Measurements from ENCODE around the gene LDLRAD4.
A peak's percentile ranks its signal among the peaks of the same experiment; 100 is the strongest.
"Not testable (repeated sequence)": the region's sequence is repeated elsewhere in the genome, so short reads cannot be mapped to it uniquely, and the experiment has no call there.

Gene LDLRAD4

DNA sequence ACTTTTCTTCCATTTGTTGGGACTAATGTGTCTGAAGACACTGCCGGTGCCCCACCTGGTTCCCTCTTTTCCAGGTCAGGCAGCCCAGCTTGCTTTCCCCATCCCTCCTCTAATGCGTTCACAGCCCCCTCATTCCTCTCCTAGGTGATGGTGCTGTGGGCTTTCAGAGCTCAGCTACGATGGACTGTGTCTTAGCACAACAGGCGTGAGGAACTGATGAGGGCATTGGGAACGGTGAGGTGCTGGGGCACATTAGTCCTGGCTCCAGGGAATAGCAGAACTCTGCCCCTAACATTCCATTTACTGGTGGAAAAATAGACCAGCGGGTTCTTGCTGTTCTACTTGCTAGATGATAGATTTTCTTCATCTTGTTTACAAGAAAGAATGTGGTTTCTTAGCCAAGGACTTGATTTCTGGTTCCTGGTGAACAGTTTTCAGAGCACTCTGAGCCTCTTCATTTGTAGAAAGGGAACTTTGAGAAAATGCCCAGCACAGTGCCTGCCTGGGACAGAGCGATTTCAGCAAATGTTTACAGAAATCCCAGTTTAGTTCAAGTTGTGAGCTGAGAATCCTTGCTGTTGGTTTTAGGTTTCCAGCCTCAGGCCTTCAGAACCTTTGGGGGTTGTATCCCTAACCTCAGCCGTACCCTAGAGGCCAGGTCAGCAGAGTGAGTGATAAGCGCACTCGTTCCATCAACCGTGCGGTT is 42.5 kb downstream of the LDLRAD4 start:
- Mint-ChIP-seq H3K4me3 (no peak overlapping the region), H3K27ac (peak overlapping the region; percentile 70), H3K36me3 (no peaks in the 10 kb centered on the region)

DNA sequence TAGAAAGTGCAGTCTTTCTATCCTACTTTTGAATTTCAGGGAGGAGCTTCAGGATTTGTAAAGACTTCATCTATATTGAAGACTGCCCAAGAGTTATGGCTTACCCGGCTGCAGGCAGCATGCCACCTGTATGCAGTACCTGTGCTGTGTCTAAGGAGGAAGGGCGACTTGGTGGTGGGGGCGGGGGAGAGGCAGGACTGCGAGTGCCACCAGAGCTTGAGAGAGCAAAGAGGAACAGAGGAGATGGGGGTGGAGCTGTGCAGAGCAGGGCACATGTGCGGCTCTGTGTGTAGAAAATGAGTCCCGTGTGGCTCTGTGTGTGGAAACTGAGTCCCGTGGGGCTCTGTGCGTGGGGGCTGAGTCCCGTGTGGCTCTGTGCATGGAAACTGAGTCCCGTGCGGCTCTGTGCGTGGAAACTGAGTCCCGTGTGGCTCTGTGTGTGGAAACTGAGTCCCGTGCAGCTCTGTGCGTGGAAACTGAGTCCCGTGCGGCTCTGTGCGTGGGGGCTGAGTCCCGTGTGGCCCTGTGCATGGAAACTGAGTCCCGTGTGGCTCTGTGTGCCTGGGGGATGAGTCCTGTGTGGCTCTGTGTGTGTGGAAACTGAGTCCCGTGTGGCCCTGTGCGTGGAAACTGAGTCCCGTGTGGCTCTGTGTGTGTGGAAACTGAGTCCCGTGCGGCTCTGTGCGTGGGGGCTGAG is 43.2 kb downstream of the LDLRAD4 start:
- no peak for DNase-seq (ENCODE audit: low spot score in 2 of 2)
- Mint-ChIP-seq H3K36me3 (no peaks in the 10 kb centered on the region), H3K27ac (peak overlapping the region; percentile 70), H3K9me3 (no peaks in the 10 kb centered on the region), H3K4me3 (no peak overlapping the region), H3K4me1 (peaks cover 31% of the 10 kb centered on the region)
- no peak for ATAC-seq

More for the DNA sequence above, 42.5 kb downstream of the LDLRAD4 start:
- ATAC-seq (no peak), DNase-seq (ENCODE audit: low spot score in 2 of 2) (no peak)
- H3K4me1 Mint-ChIP-seq: peaks cover 24% of the 10 kb centered on the region
- H3K9me3 Mint-ChIP-seq: no peaks in the 10 kb centered on the region

DNA sequence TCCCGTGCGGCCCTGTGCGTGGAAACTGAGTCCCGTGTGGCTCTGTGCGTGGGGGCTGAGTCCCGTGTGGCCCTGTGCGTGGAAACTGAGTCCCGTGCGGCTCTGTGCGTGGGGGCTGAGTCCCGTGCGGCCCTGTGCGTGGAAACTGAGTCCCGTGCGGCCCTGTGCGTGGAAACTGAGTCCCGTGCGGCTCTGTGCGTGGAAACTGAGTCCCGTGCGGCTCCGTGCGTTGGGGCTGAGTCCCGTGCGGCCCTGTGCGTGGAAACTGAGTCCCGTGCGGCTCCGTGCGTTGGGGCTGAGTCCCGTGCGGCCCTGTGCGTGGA is 43.8 kb downstream of the LDLRAD4 start:
- DNase-seq (ENCODE audit: low spot score in 2 of 2); H3K9me3 Mint-ChIP-seq: not testable (repeated sequence)

DNA sequence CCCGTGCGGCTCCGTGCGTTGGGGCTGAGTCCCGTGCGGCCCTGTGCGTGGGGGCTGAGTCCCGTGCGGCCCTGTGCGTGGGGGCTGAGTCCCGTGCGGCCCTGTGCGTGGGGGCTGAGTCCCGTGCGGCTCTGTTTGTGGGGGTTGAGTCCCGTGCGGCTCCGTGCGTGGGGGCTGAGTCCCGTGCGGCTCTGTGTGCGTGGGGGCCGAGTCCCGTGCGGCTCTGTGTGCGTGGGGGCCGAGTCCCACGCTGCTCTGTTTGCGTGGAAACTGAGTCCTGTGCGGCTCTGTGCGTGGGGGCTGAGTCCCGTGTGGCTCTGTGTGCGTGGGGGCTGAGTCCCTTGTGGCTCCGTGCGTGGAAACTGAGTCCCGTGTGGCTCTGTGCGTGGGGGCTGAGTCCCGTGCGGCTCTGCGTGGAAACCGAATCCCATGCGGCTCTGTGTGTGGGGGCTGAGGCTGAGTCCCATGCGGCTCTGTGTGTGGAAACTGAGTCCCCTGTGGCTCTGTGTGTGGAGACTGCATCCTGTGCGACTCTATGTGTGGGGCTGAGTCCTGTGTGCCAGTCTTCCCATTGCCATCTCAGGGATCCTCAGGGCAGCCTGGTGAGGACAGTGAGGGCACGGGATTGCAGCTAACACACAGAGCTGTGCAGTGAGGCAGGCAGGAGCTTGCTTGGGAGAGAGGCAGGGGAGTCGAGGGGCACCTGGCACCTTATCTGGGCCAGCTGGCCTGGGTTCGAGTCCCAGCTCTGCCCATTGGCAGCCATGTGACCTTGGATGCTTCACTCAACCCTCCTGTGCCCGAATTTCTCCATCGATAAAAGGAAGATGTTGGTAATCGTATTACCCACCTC is 44.5 kb downstream of the LDLRAD4 start:
- no peak overlapping the region for H3K4me3 Mint-ChIP-seq
- ATAC-seq: no peak
- peaks cover 43% of the 10 kb centered on the region for H3K4me1 Mint-ChIP-seq
- no peaks in the 10 kb centered on the region for H3K36me3 Mint-ChIP-seq
- H3K27ac Mint-ChIP-seq: no peak overlapping the region
- H3K9me3 Mint-ChIP-seq: no peaks in the 10 kb centered on the region
- no peak for DNase-seq (ENCODE audit: low spot score in 2 of 2)

More for the DNA sequence above, 43.8 kb downstream of the LDLRAD4 start:
- not testable (repeated sequence) for ATAC-seq, H3K36me3 Mint-ChIP-seq, H3K4me3 Mint-ChIP-seq, H3K27ac Mint-ChIP-seq
- H3K4me1 Mint-ChIP-seq: peaks cover 35% of the 10 kb centered on the region

DNA sequence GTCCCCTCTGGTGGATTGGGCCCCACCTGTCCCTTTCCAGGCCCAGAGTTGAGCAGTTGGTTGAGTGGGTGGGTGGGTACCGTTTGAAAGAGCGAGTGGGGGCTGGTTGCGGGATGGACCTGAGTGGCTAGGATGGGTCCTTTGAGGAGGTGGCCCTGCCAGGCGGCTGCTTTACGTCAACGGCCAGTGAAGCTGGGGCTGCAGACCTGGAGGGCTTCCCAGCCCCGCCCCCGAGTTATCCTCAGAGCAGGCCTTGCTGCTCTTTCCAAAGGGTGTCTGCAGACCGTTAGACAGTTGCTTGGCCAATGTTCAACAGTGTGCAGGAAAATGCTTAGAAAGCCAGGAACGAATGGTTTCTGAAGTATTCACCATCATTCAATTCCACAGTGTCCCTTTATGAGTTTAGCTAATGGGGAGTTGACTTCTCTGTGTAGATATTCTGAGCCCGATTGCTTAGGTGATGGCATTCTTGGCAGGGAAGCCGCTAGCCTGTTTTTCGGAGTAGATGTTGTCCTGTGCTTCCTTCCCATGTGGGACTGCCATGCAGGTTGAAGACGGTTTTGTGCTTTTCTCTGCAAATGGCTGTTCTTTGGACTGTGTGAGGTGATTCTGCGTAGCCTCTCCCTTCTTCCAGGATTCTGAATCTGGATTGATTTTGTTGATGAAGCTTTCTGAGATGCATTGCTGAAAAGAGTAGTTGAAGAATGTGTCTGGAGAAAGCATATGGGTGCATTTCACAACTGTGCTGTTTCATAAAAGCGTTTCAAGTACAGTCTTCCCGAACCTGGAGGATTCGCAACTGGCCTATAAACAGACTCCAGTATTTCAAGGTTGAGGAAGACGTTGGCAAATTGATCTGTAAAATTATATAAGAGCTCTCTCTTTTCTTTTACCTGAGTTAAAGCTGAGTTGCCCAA is 45.8 kb downstream of the LDLRAD4 start:
- DNase-seq (ENCODE audit: low spot score in 2 of 2) (no peak), ATAC-seq (no peak)
- H3K4me1 Mint-ChIP-seq: peaks cover 47% of the 10 kb centered on the region
- H3K4me3 Mint-ChIP-seq: no peak overlapping the region
- no peaks in the 10 kb centered on the region for H3K36me3 Mint-ChIP-seq
- H3K9me3 Mint-ChIP-seq: no peaks in the 10 kb centered on the region
- no peak overlapping the region for H3K27ac Mint-ChIP-seq

DNA sequence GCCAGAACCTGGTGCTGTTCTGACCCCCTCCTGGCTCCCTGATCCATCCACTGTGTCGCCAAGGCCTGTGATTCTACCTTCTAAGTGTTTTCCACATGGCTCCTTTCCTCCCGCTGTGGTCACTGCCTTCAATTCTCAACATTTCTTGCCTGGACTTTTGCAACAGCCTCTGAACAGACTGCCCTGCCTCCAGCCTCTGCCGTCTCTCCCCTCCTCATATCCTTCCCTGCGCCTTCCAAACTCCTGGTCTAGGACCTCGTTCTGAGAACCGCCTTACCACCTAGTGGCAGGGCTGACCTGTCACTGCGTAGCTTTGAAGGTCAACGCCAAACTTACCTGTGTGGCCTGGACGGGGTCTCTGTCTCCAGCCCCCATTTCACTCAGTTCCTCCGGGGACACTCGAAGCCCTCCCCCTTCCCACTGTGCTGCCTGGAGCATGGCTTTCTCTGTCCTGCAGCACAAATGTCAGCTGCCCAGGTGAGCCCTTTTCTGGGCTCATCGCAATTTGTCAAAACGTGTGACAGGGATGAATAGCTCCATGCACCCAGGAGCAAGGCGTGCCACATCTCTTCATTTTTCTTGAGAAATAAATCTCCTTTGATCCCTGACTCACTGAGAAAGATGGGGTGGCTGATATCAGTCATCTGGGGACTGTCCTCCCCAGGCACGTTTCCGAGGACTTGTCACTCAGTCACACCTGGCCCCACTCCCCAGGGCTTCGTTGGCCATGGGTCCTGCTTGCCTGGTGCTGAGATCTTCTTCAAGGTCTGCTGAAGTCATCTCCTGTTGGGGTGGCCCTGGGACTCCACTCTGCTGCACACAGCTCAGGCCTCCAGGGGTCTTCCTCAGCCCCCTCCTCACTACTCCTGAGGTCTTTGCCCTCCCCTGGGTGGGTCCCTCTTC is 46.7 kb downstream of the LDLRAD4 start:
- DNase-seq (ENCODE audit: low spot score in 2 of 2): no peak
- no peaks in the 10 kb centered on the region for H3K9me3 Mint-ChIP-seq
- peak; percentile 57 for ATAC-seq
- H3K4me3 Mint-ChIP-seq: peak overlapping the region; percentile 57
- peak overlapping the region; percentile 68 for H3K27ac Mint-ChIP-seq
- H3K36me3 Mint-ChIP-seq: no peaks in the 10 kb centered on the region
- H3K4me1 Mint-ChIP-seq: peaks cover 47% of the 10 kb centered on the region

DNA sequence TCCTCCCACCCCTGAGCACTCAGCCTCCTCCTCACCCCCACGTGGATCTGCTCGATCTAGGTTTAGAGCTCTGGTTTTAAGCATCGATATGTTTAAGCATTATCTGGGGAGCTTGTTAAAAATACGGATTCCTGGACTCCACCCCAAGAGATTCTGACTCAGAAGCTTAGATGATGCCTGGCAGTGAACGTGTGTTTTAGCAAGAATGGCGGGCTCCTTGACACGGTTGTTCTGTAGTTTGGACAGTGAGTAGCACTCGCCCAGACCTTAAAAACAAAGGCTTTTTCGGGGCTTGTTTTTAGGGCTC is 47.3 kb downstream of the LDLRAD4 start:
- Mint-ChIP-seq H3K4me1 (peaks cover 41% of the 10 kb centered on the region), H3K9me3 (no peaks in the 10 kb centered on the region), H3K27ac (peak overlapping the region; percentile 68), H3K36me3 (no peaks in the 10 kb centered on the region), H3K4me3 (peak overlapping the region; percentile 57)
- ATAC-seq: no peak
- no peak for DNase-seq (ENCODE audit: low spot score in 2 of 2)

DNA sequence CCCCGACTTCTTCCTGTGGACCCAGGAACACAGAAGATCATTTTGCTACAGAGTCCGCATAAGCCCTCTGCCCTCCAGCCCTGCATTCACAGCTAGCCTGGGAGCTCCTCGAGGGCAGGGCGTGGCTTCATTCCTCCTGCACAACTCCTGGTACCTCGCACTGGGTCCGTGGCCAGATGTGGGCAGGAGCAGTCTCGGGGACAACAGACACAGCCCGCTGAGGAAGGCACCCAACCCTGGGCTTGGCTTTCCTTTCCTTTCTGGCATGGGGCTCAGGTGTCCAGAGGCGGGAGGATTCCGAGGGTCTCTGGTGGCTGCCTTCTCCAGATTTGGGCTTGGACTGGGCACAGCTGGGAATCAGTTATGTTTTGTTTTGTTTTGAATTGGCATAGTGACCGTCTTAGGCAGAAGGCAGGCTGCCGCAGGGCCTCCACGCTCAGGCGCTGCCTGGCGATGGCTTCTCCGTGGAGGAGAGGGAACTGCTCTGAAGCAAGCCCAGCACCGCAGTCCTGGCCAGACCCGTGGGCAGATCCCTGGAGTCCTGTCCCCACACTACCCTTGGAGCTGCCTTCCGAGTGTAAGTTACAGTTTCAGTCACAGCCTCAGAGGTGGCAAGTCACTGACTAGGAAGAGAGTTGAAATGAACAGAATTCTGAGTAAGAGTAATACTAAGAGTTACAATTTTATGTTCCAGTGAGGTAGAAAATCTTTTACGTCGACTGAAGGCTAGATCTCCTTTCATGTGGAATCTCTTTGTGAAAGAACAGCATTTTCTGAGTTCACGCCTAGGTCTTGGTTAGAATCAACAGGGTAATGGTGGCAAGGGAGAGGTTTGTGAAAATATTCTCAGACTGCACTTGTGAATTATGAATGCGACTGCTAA is 47.9 kb downstream of the LDLRAD4 start:
- Mint-ChIP-seq H3K4me3 (peak overlapping the region; percentile 57), H3K4me1 (peaks cover 39% of the 10 kb centered on the region), H3K36me3 (no peaks in the 10 kb centered on the region), H3K9me3 (no peaks in the 10 kb centered on the region), H3K27ac (peak overlapping the region; percentile 68)
- ATAC-seq (peak; percentile 92), DNase-seq (ENCODE audit: low spot score in 2 of 2) (peak in 1 of 2 donors; percentile 71)

DNA sequence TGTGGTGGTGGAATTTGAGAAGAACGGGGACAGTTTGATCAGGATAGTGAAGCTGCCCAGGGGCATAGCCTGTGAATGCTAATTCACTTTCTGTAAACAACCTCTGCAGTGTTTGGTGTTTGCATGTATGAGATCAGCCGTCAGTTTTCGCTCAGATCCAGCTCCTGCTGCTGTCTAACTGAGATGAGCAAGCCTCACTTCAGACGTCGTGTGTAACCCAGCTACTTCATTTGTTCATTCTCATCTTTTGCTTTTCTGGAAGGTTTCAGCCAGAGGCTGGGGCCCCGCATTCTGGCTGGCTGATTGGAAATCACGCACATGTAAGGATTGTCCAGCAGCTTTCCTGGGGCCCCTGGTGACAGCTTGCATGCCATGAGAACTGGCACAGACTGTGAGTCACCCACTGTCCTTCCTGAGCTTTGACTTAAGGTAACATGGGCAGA is 48.9 kb downstream of the LDLRAD4 start:
- DNase-seq (ENCODE audit: low spot score in 2 of 2) (no peak), ATAC-seq (peak; percentile 8)
- H3K4me3 Mint-ChIP-seq: no peak overlapping the region
- no peaks in the 10 kb centered on the region for H3K36me3 Mint-ChIP-seq
- H3K4me1 Mint-ChIP-seq: peaks cover 34% of the 10 kb centered on the region
- no peak overlapping the region for H3K27ac Mint-ChIP-seq
- H3K9me3 Mint-ChIP-seq: no peaks in the 10 kb centered on the region

DNA sequence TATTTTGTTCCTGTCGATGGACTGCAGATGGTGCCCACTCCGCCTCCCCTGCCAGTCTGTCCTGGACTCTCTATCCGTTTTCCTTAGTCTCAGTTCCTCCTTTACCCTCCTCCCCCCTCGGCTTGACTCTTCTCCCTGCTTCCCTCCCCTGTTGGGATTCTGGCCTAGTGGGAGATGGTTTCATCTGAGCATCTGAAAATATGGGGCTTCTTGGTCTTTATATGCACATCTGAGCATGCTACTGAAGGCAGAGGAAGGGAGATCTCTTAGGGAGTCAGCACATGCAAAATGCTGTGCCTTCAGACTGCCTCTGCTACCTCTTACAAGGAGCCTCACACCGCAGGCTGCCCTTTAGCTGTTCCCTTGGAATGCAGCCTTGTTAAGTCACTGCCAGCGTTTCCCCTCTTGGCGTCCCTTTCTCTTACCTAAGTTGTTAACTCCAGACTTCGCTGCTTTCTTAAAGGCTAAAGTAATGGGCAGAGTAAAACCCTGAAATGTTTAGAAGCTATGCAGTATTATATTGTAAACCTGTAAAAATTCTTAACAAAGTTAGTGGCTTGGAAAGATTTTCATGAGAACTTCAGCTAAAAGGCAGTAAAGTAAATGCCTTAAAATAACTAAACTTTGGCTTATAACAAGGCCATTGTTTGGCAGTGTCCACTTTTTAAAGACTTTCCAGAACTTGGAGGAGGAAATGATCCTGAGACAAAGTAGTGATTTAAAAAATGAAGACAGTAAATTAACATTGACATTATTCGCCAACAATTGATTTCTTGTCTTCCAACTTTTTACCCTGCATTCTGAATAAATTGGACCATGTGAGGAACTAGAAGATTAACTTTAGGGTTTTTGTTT is 49.8 kb downstream of the LDLRAD4 start:
- H3K9me3 Mint-ChIP-seq: no peaks in the 10 kb centered on the region
- no peak overlapping the region for H3K4me3 Mint-ChIP-seq
- H3K36me3 Mint-ChIP-seq: no peaks in the 10 kb centered on the region
- H3K27ac Mint-ChIP-seq: no peak overlapping the region
- DNase-seq (ENCODE audit: low spot score in 2 of 2): no peak
- no peak for ATAC-seq
- H3K4me1 Mint-ChIP-seq: peaks cover 39% of the 10 kb centered on the region

DNA sequence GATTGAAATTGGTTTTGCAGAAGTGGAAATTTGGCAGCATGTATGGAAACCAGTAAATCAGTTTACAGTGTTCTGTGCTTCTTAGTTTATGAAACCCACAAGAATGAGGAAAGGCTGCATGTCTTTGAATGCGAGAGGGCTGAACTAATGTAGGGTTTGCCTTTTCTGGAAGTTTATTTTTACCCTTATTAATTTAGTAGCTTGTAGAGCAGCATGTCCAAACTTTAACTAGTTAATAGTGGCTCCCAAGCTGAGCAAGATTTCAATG is 50.4 kb downstream of the LDLRAD4 start:
- no peaks in the 10 kb centered on the region for H3K36me3 Mint-ChIP-seq
- no peak overlapping the region for H3K4me3 Mint-ChIP-seq
- H3K4me1 Mint-ChIP-seq: peaks cover 44% of the 10 kb centered on the region
- no peak for ATAC-seq
- no peak for DNase-seq (ENCODE audit: low spot score in 2 of 2)
- no peaks in the 10 kb centered on the region for H3K9me3 Mint-ChIP-seq
- no peak overlapping the region for H3K27ac Mint-ChIP-seq

DNA sequence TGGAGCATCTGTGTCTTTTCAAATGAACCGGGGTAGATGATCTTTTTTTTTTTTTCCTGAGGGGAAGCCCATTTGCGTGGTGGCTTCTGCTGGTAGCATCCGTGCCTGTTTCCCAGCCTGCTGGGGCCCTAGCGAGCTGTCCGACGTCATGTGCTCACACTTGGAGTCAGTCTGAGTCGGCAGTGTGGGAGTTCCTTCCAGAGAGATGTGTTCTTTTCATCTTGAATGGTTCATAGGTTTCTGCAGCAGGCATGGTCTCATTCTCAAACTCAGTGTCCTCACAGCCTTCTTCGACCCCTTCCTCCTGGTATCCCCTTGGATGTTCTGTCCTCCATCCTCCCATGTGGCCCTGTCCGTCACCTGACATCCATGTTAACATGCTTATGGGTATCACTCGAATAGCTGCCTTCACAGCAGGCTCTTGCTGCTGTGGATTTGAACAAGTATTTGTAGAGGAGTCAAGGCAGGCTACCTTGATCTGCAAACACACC is 51.0 kb downstream of the LDLRAD4 start:
- Mint-ChIP-seq H3K36me3 (no peaks in the 10 kb centered on the region), H3K4me1 (peaks cover 50% of the 10 kb centered on the region), H3K27ac (no peak overlapping the region), H3K4me3 (no peak overlapping the region), H3K9me3 (no peaks in the 10 kb centered on the region)
- ATAC-seq (no peak), DNase-seq (ENCODE audit: low spot score in 2 of 2) (no peak)
